CD4-positive, alpha-beta T cell treated with Interleukin-4 for 4 hours (primary cell): ENCODE data around the gene GNAI2.

Source experiments
- DNase-seq: peaks from one replicate; pipeline ENCODE4 v3.0.0-alpha.2; 2020

The GNAI2 gene

GRCh38 chr3:50286322-50287227, 50.6 kb downstream of the GNAI2 start:
- no peak for DNase-seq

GRCh38 chr3:50287262-50287661, 51.3 kb downstream of the GNAI2 start:
- DNase-seq = no peak

GRCh38 chr3:50288387-50289007, 52.5 kb downstream of the GNAI2 start:
- no peak for DNase-seq

GRCh38 chr3:50289130-50289529, 53.1 kb downstream of the GNAI2 start:
- DNase-seq = no peak

- no peak for DNase-seq
These were observed 54.2 kb downstream of the GNAI2 start for GRCh38 chr3:50290161-50290641.

GRCh38 chr3:50292159-50293078, 56.4 kb downstream of the GNAI2 start, which contains the start of gene IFRD2:
TSS of gene IFRD2 (minus strand) at chr3:50292429. CDS start at chr3:50292274, 155 bp downstream.
- peak; percentile 97 for DNase-seq

GRCh38 chr3:50293079-50293801, 57.2 kb downstream of the GNAI2 start:
- DNase-seq = no peak

- DNase-seq = no peak
These were observed 58.1 kb downstream of the GNAI2 start for GRCh38 chr3:50294089-50294488.

- no peak for DNase-seq
These were observed 58.7 kb downstream of the GNAI2 start for GRCh38 chr3:50294492-50295403.

GRCh38 chr3:50295553-50296431, 59.8 kb downstream of the GNAI2 start:
- no peak for DNase-seq

GRCh38 chr3:50296721-50297383, 60.8 kb downstream of the GNAI2 start:
- no peak for DNase-seq

- no peak for DNase-seq
These were observed 61.4 kb downstream of the GNAI2 start for GRCh38 chr3:50297384-50297775.

- no peak for DNase-seq
These were observed 62.1 kb downstream of the GNAI2 start for GRCh38 chr3:50297896-50298725.

GRCh38 chr3:50298836-50299637, 63.0 kb downstream of the GNAI2 start, which contains the start of the genes HYAL3 and NAA80:
TSS of gene HYAL3 (minus strand) at chr3:50299405. CDS start at chr3:50295602, 3,803 bp downstream.
TSS of gene NAA80 (minus strand) at chr3:50299405. CDS start at chr3:50297463, 1,942 bp downstream.
- peak; percentile 99 for DNase-seq

GRCh38 chr3:50299638-50299928, 63.6 kb downstream of the GNAI2 start:
- DNase-seq = no peak

GRCh38 chr3:50299929-50300680, 64.1 kb downstream of the GNAI2 start:
- DNase-seq = no peak
